GM12878 (cell line): ENCODE measurements around the gene DARS1. TPM values are rescaled to one million over a fixed set of nuclear protein-coding genes. Genes with fewer than 3 reads are reported as not detected.

Experiments used
- ATAC-seq: fragments of 200-7000 bp; cut with Tn5 transposase; 3 replicates; pipeline ENCODE4 v1.9.1; 2020; ENCODE audit warnings: mild to moderate bottlenecking, moderate library complexity
- Bru-seq: library from RNA; stranded (reverse); fragments of 400-500 nt; gene quantifications from one replicate; lab custom pipeline; 2021; lab: Mats Ljungman, UMichigan
- BruChase-seq, 2 experiments: library from RNA; stranded (reverse); fragments of 400-500 nt; gene quantifications; one replicate each; lab custom pipeline; 2021; lab: Mats Ljungman, UMichigan
- BruUV-seq: library from RNA; stranded (reverse); fragments of 400-500 nt; replicated peaks from 2 replicates; lab custom pipeline; 2021; lab: Mats Ljungman, UMichigan
- CTCF ChIA-PET: fragments of 300-600 bp; sonication (Branson Sonifier 250); formaldehyde crosslinking; extraction: SDS; loops from one replicate; lab custom pipeline; 2021; ENCODE audit warnings: inconsistent platforms; lab: Yijun Ruan, JAX
- POLR2A ChIA-PET: fragments of 350-600 bp; formaldehyde crosslinking; extraction: SDS; loops from one replicate; lab custom pipeline; 2021; ENCODE audit warnings: inconsistent platforms; lab: Charles Lee
- RAD21 ChIA-PET: fragments of 300-600 bp; sonication (Branson Sonifier 250); formaldehyde crosslinking; loops from one replicate; lab custom pipeline; 2023; ENCODE audit warnings: antibody characterized with exemption; ENCODE audit not compliant: unreplicated experiment; lab: Charles Lee
- SMC1A ChIA-PET: fragments of 300-600 bp; sonication (Branson Sonifier 250); formaldehyde crosslinking; loops from one replicate; lab custom pipeline; 2023; ENCODE audit not compliant: unreplicated experiment, uncharacterized antibody; lab: Charles Lee
- DNase-seq: peaks from one replicate; pipeline ENCODE4 v3.0.0-alpha.2; 2011; ENCODE audit warnings: low read depth, low spot score
- FAIRE-seq: peaks from 3 replicates; lab custom pipeline; 2011; peaks lifted over from hg19 to GRCh38; lab: Jason Lieb, UNC
- H2AFZ ChIP-seq: 2 replicates; pipeline ENCODE4 v1.6.0; 2011; ENCODE audit warnings: low read depth, low read length, control low read depth; ENCODE audit not compliant: control insufficient read depth
- H3K27ac ChIP-seq: 2 replicates; pipeline ENCODE4 v1.5.1; 2011; ENCODE audit warnings: control low read depth; ENCODE audit not compliant: control insufficient read depth, insufficient read depth
- H3K27me3 ChIP-seq, 2 experiments: replicated peaks in 1 of 2; 2 replicates each; pipeline versions ENCODE4 v1.6.0 to v1.6.1; 2011; ENCODE audit warnings: low read length in 1 of 2; ENCODE audit not compliant: control insufficient read depth in 2 of 2, insufficient read depth in 2 of 2
- H3K36me3 ChIP-seq, 2 experiments: 2 replicates each; pipeline ENCODE4 v1.5.1; 2011; ENCODE audit warnings: low read length in 1 of 2; ENCODE audit not compliant: control insufficient read depth in 2 of 2, insufficient read depth in 2 of 2
- H3K4me1 ChIP-seq: 2 replicates; pipeline ENCODE4 v1.6.1; 2011; ENCODE audit warnings: mild to moderate bottlenecking, low read length, moderate library complexity, mixed read lengths; ENCODE audit not compliant: control insufficient read depth, insufficient read depth
- H3K4me2 ChIP-seq: 2 replicates; pipeline ENCODE4 v1.6.0; 2011; ENCODE audit warnings: control low read depth; ENCODE audit not compliant: control insufficient read depth, insufficient read depth
- H3K4me3 ChIP-seq: fragments of 200-600 bp; sonication (generic); 2 replicates; pipeline ENCODE4 v1.5.1; 2016
- H3K79me2 ChIP-seq: 2 replicates; pipeline ENCODE4 v1.6.0; 2011; ENCODE audit warnings: low read length; ENCODE audit not compliant: control insufficient read depth, insufficient read depth
- H3K9ac ChIP-seq: 2 replicates; pipeline ENCODE4 v1.8.0; 2011; ENCODE audit warnings: low read length, control low read depth, mixed read lengths; ENCODE audit not compliant: control insufficient read depth, insufficient read depth
- H3K9me3 ChIP-seq: replicated peaks from 3 replicates; pipeline ENCODE4 v1.5.1; 2011; ENCODE audit warnings: mild to moderate bottlenecking, low read length; ENCODE audit not compliant: control insufficient read depth, insufficient read depth
- H4K20me1 ChIP-seq: 2 replicates; pipeline ENCODE4 v1.6.0; 2011; ENCODE audit not compliant: control insufficient read depth, insufficient read depth
- ATF7 ChIP-seq: fragments of 450-650 bp; IDR thresholded peaks from 2 replicates; pipeline ENCODE4 v1.6.1; 2016; ENCODE audit warnings: low read depth, mild to moderate bottlenecking
- CBX5 ChIP-seq: sonication (generic); IDR thresholded peaks from 2 replicates; pipeline ENCODE4 v1.6.1; 2016; ENCODE audit warnings: low read depth, moderate library complexity, mild to moderate bottlenecking, inconsistent platforms
- GATAD2B ChIP-seq: fragments of 450-650 bp; conservative IDR thresholded peaks from 2 replicates; pipeline ENCODE4 v1.6.1; 2017; ENCODE audit warnings: low read depth, mild to moderate bottlenecking, moderate library complexity
- IKZF2 ChIP-seq, 2 experiments: fragments of 450-650 bp; IDR thresholded peaks; 2 replicates each; pipeline ENCODE4 v1.6.1; 2017; ENCODE audit warnings: mild to moderate bottlenecking in 2 of 2, moderate library complexity in 2 of 2
- KLF5 ChIP-seq: fragments of 450-650 bp; IDR thresholded peaks from 2 replicates; pipeline ENCODE4 v1.6.1; 2014; ENCODE audit warnings: mild to moderate bottlenecking; ENCODE audit not compliant: partially characterized antibody
- LARP7 ChIP-seq: fragments of 450-650 bp; IDR thresholded peaks from 2 replicates; pipeline ENCODE4 v1.6.1; 2017; ENCODE audit warnings: mild to moderate bottlenecking
- MXI1 ChIP-seq: fragments of 150-350 bp; IDR thresholded peaks from 2 replicates; pipeline ENCODE4 v1.6.1; 2011; ENCODE audit warnings: low read depth, mild to moderate bottlenecking, inconsistent platforms, low read length, improper control_type of control experiment
- NBN ChIP-seq: fragments of 450-650 bp; IDR thresholded peaks from 2 replicates; pipeline ENCODE4 v1.6.1; 2016
- SRF ChIP-seq, 2 experiments: IDR thresholded peaks; 2 replicates each; pipeline ENCODE4 v1.6.1; 2011; ENCODE audit warnings: low read depth in 2 of 2, low read length in 2 of 2, mild to moderate bottlenecking in 1 of 2, moderate library complexity in 1 of 2
- TCF7 ChIP-seq: IDR thresholded peaks from 2 replicates; pipeline ENCODE4 v1.6.1; 2014; ENCODE audit warnings: antibody characterized with exemption, borderline replicate concordance
- ZBED1 ChIP-seq: IDR thresholded peaks from 2 replicates; pipeline ENCODE4 v1.6.1; 2016; ENCODE audit warnings: borderline replicate concordance
- WGBS: methylation state at CpG from one replicate; pipeline ENCODE4 v1.1.6; 2016; ENCODE audit warnings: low lambda C conversion rate; ENCODE audit not compliant: insufficient replicate concordance, insufficient coverage; ENCODE audit errors: missing lambda C conversion rate; 5-methylcytosine and 5-hydroxymethylcytosine counted together
- in situ Hi-C: fragments of 300-500 bp; cut with MboI; formaldehyde crosslinking; loops from 9 replicates; pipeline ENCODE4 v1.14.3; 2018; ENCODE audit warnings: mixed read lengths
- intact Hi-C: fragments of 100-400 bp; cut with micrococcal nuclease; formaldehyde crosslinking; loops from one replicate; pipeline ENCODE4 v1.14.2; 2022; ENCODE audit not compliant: unreplicated experiment
- long read RNA-seq, 2 experiments: library from polyadenylated mRNA; unstranded; transcript quantifications; one replicate each; pipeline ENCODE4 v2.0.0, GENCODE V29; 2019 to 2020
- polyA minus RNA-seq, 3 experiments: library from RNA; depleted of rRNA, polyadenylated mRNA; stranded (reverse); fragments of >200 nt; gene quantifications; 2 replicates each; pipeline ENCODE4 v1.2.3, GENCODE V29; 2011
- polyA plus RNA-seq, 11 experiments: library from polyadenylated mRNA; depleted of rRNA in 4 of 11; unstranded in 6 of 11; stranded (reverse) in 5 of 11; fragments of >200 nt; fragmentation: Nextera tagmentation in 4 of 11; fragmentation: Illumina TruSeq in 1 of 11; extraction: Ambion mirVana in 4 of 11; extraction: Trizol in 1 of 11; gene quantifications; 1 replicate in 1 of 11; 2 replicates in 10 of 11; pipeline versions ENCODE4 v1.2.1 to v1.2.3, GENCODE V29; 2011 to 2016; ENCODE audit warnings: inconsistent platforms in 2 of 11, missing spikeins in 2 of 11, low read depth in 1 of 11
- total RNA-seq, 4 experiments: library from RNA; depleted of rRNA in 3 of 4; stranded (reverse); fragments of >200 nt in 3 of 4; fragmentation: Illumina TruSeq in 1 of 4; extraction: Trizol in 1 of 4; gene quantifications; 2 replicates each; pipeline versions ENCODE4 v1.2.1 to v1.2.3, GENCODE V29; 2013 to 2021
- TF ChIP-seq, protein P1 (sequence below): fragments of 450-650 bp; IDR thresholded peaks from 2 replicates; pipeline ENCODE4 v1.6.1; 2017; ENCODE audit warnings: mild to moderate bottlenecking, moderate library complexity

DARS1 gene
- 304 and 337 TPM in 2 replicates for total RNA-seq (2013; cell fraction: nucleolus; rRNA removed)
- total RNA-seq (2014; rRNA removed) (91.0 and 119 TPM in 2 replicates), total RNA-seq (2014; rRNA removed; fragmentation: Illumina TruSeq; extraction: Trizol) (136 and 141 TPM in 2 replicates), total RNA-seq (2021) (102 and 105 TPM in 2 replicates), polyA plus RNA-seq (2011; rRNA removed) (387 and 495 TPM in 2 replicates), polyA plus RNA-seq (2014; fragmentation: Illumina TruSeq; extraction: Trizol) (155 and 196 TPM in 2 replicates), polyA plus RNA-seq (2014; fragmentation: Nextera tagmentation; extraction: Ambion mirVana) (100 to 1,000 TPM; 102 to 134 TPM), polyA plus RNA-seq (2014; rRNA removed) (79.7 and 93.1 TPM in 2 replicates), polyA plus RNA-seq (2016; fragmentation: Nextera tagmentation; extraction: Ambion mirVana) (100 to 1,000 TPM; 171 to 187 TPM), polyA minus RNA-seq (2011; rRNA and poly(A)+ RNA removed) (158 and 297 TPM in 2 replicates), Bru-seq, nascent RNA (percentile 92 among the genes with signal in this experiment), BruChase-seq, experiment 1, labeled RNA remaining after a 6-hour chase (percentile 87 among the genes with signal in this experiment), BruChase-seq, experiment 2, labeled RNA remaining after a 2-hour chase (percentile 80 among the genes with signal in this experiment)
- polyA plus RNA-seq (2011; ENCODE audit: low read depth) = 95.7 TPM
- polyA plus RNA-seq (2011; cell fraction: cytosol; rRNA removed) = 119 and 126 TPM in 2 replicates
- polyA plus RNA-seq (2011; cell fraction: nucleus; rRNA removed) = 126 and 130 TPM in 2 replicates
- polyA plus RNA-seq (2012) = 95.1 and 139 TPM in 2 replicates
- polyA minus RNA-seq (2011; cell fraction: cytosol; rRNA and poly(A)+ RNA removed) = 46.1 and 75.2 TPM in 2 replicates
- polyA minus RNA-seq (2011; cell fraction: nucleus; rRNA and poly(A)+ RNA removed) = 43.8 and 61.5 TPM in 2 replicates
- long read RNA-seq, experiment 1, transcript DARS-201 (16 exons, 2,361 nt) = major isoform, 229 of 305 reads
- long read RNA-seq, experiment 1, partial matches to known transcripts = 20 of 305 reads
- long read RNA-seq, experiment 1, other reads (novel, unspliced or antisense) = 55 of 305 reads
- long read RNA-seq, experiment 2, transcript DARS-210 (5 exons, 827 nt) = minor isoform, 7 of 2,395 reads
- long read RNA-seq, experiment 2, transcript DARS-201 (16 exons, 2,361 nt) = major isoform, 1,799 of 2,395 reads
- long read RNA-seq, experiment 2, partial matches to known transcripts = 128 of 2,395 reads
- long read RNA-seq, experiment 2, other reads (novel, unspliced or antisense) = 461 of 2,395 reads

- ATAC-seq (peak; percentile 86), DNase-seq (peak; percentile 79), FAIRE-seq (no peak)
- under 1% methylated on average over 60 of the region's 64 CpGs for WGBS
- Histone ChIP-seq H3K4me2 (peak within 1 kb of the TSS; percentile 55), H3K4me1 (peaks cover 8% of the 10 kb centered on the region), H2AFZ (peak within 1 kb of the TSS; percentile 78), H3K27ac (peak within 1 kb of the TSS; percentile 95), H3K4me3 (peak within 1 kb of the TSS; percentile 88), H3K27me3 (no peaks in the 10 kb centered on the region), H3K9ac (peak within 1 kb of the TSS; percentile 98), H3K79me2 (peaks cover 41% of the 10 kb centered on the region), H3K36me3 (peaks cover 0 to 3% of the 10 kb centered on the region in 2 experiments; a peak in 2 of 4 replicates), H4K20me1 (no peaks in the 10 kb centered on the region), H3K9me3 (no peaks in the 10 kb centered on the region)
- CTCF ChIA-PET = interaction anchor here (0.9 to 4.3 kb wide), 8 partner anchors 13 to 400 kb away, joined by 3 to 42 read pairs (median 5); no protein-coding TSS in a partner anchor
- RAD21 ChIA-PET = interaction anchor here (0.7 to 6.8 kb wide), 26 partner anchors 10 to 399 kb away, joined by 3 to 88 read pairs (median 4); no protein-coding TSS in a partner anchor
- no TSS peak for BruUV-seq
- intact Hi-C loops (loop anchor here (1.0 to 5.0 kb wide), 6 partner anchors 34 to 398 kb away; no protein-coding TSS in a partner anchor), in situ Hi-C loops (no loop called here)
- POLR2A ChIA-PET = interaction anchor here (0.9 to 8.9 kb wide), 16 partner anchors 8 to 454 kb away, joined by 3 to 68 read pairs (median 5); partner anchors contain the start of gene ZRANB3
- SMC1A ChIA-PET = interaction anchor here (1.1 to 15.2 kb wide), 20 partner anchors 10 to 396 kb away, joined by 3 to 153 read pairs (median 6); no protein-coding TSS in a partner anchor
- TF ChIP-seq ATF7 (peak; percentile 60; the same call in 1 of the 2 replicates), ZBED1 (peak; percentile 33), LARP7 (peak; percentile 83), SRF (IDR thresholded peaks at IDR 0.05; ENCODE audit: low read depth in 2 of 2, low read length in 2 of 2) (no peak), MXI1 (peak; percentile 77), IKZF2 (IDR thresholded peaks at IDR 0.05) (peak; percentile 99 to 100), CBX5 (0 out of 2 replicates have a peak, but pooled peaks have one; percentile 13), KLF5 (peak; percentile 61), GATAD2B (peak; percentile 99), NBN (peak; percentile 73), TCF7 (peak; percentile 40; the same call in 1 of the 2 replicates)
- TF ChIP-seq, protein P1, sequence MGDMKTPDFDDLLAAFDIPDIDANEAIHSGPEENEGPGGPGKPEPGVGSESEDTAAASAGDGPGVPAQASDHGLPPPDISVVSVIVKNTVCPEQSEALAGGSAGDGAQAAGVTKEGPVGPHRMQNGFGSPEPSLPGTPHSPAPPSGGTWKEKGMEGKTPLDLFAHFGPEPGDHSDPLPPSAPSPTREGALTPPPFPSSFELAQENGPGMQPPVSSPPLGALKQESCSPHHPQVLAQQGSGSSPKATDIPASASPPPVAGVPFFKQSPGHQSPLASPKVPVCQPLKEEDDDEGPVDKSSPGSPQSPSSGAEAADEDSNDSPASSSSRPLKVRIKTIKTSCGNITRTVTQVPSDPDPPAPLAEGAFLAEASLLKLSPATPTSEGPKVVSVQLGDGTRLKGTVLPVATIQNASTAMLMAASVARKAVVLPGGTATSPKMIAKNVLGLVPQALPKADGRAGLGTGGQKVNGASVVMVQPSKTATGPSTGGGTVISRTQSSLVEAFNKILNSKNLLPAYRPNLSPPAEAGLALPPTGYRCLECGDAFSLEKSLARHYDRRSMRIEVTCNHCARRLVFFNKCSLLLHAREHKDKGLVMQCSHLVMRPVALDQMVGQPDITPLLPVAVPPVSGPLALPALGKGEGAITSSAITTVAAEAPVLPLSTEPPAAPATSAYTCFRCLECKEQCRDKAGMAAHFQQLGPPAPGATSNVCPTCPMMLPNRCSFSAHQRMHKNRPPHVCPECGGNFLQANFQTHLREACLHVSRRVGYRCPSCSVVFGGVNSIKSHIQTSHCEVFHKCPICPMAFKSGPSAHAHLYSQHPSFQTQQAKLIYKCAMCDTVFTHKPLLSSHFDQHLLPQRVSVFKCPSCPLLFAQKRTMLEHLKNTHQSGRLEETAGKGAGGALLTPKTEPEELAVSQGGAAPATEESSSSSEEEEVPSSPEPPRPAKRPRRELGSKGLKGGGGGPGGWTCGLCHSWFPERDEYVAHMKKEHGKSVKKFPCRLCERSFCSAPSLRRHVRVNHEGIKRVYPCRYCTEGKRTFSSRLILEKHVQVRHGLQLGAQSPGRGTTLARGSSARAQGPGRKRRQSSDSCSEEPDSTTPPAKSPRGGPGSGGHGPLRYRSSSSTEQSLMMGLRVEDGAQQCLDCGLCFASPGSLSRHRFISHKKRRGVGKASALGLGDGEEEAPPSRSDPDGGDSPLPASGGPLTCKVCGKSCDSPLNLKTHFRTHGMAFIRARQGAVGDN = peak; percentile 91
Measured at GRCh38 chr2:135985018-135985825, at the start of gene DARS1. TSS of gene DARS1 (minus strand) at chr2:135985626. CDS start at chr2:135985468, 158 bp downstream.
